Measurements from ENCODE around the gene VMO1.

The VMO1 gene

GRCh38 chr17:4823373-4824089 is 37.4 kb upstream of the VMO1 start:
- TF ChIP-seq CTCF (IDR thresholded peaks at IDR 0.05; ENCODE audit: low read depth, low read length) = no peak
- DNase-seq = no peak
- H3K27ac ChIP-seq = no peak overlapping the region
- no peak overlapping the region for H3K4me3 ChIP-seq (ENCODE audit: low read depth, low read length)
- H3K9me3 ChIP-seq (ENCODE audit: severe bottlenecking) = no peaks in the 10 kb centered on the region
- peaks cover 14% of the 10 kb centered on the region for H3K36me3 ChIP-seq
- no peaks in the 10 kb centered on the region for H3K27me3 ChIP-seq (ENCODE audit: insufficient read depth, low read depth, severe bottlenecking)

- H3K27me3 ChIP-seq (ENCODE audit: insufficient read depth, low read depth, severe bottlenecking) = no peaks in the 10 kb centered on the region
- H3K36me3 ChIP-seq = peaks cover 14% of the 10 kb centered on the region
- no peaks in the 10 kb centered on the region for H3K9me3 ChIP-seq (ENCODE audit: severe bottlenecking)
- no peak for TF ChIP-seq CTCF (IDR thresholded peaks at IDR 0.05; ENCODE audit: low read depth, low read length)
- DNase-seq = no peak
- H3K4me3 ChIP-seq (ENCODE audit: low read depth, low read length) = no peak overlapping the region
- no peak overlapping the region for H3K27ac ChIP-seq
These were observed 36.7 kb upstream of the VMO1 start for GRCh38 chr17:4822835-4823234.

GRCh38 chr17:4818276-4818675 is 32.1 kb upstream of the VMO1 start:
- Histone ChIP-seq H3K27me3 (ENCODE audit: insufficient read depth, low read depth, severe bottlenecking) (no peaks in the 10 kb centered on the region), H3K27ac (no peak overlapping the region), H3K4me3 (ENCODE audit: low read depth, low read length) (no peak overlapping the region), H3K36me3 (peaks cover 28% of the 10 kb centered on the region), H3K9me3 (ENCODE audit: severe bottlenecking) (no peaks in the 10 kb centered on the region)
- TF ChIP-seq CTCF (IDR thresholded peaks at IDR 0.05; ENCODE audit: low read depth, low read length) = no peak
- DNase-seq = peak; percentile 31

- Histone ChIP-seq H3K36me3 (peaks cover 22% of the 10 kb centered on the region), H3K27ac (no peak overlapping the region), H3K4me3 (ENCODE audit: low read depth, low read length) (no peak overlapping the region), H3K9me3 (ENCODE audit: severe bottlenecking) (no peaks in the 10 kb centered on the region), H3K27me3 (ENCODE audit: insufficient read depth, low read depth, severe bottlenecking) (no peaks in the 10 kb centered on the region)
- DNase-seq = no peak
- TF ChIP-seq CTCF (IDR thresholded peaks at IDR 0.05; ENCODE audit: low read depth, low read length) = no peak
These were observed 30.7 kb upstream of the VMO1 start for GRCh38 chr17:4816826-4817225.

- no peak overlapping the region for H3K27ac ChIP-seq
- no peaks in the 10 kb centered on the region for H3K9me3 ChIP-seq (ENCODE audit: severe bottlenecking)
- peak; percentile 61 for TF ChIP-seq CTCF (IDR thresholded peaks at IDR 0.05; ENCODE audit: low read depth, low read length)
- no peak for DNase-seq
- H3K36me3 ChIP-seq = peaks cover 29% of the 10 kb centered on the region
- H3K27me3 ChIP-seq (ENCODE audit: insufficient read depth, low read depth, severe bottlenecking) = no peaks in the 10 kb centered on the region
- H3K4me3 ChIP-seq (ENCODE audit: low read depth, low read length) = no peak overlapping the region
These were observed 29.0 kb upstream of the VMO1 start for GRCh38 chr17:4815043-4815675.

Data from WERI-Rb-1 (cell line).